CD4-positive, alpha-beta T cell treated with Interleukin-2 at 100 ng/mL for 4 hours (primary cell): ENCODE results near the gene TFAP2E.

Experiments used
- DNase-seq: peaks from one replicate; pipeline ENCODE4 v3.0.0-alpha.2; 2020; ENCODE audit warnings: low spot score

Gene TFAP2E

GRCh38 chr1:35573198-35574124 is at the start of gene TFAP2E:
Gene TFAP2E, plus strand, starts transcription at chr1:35573314. Its CDS starts 264 bp downstream, at chr1:35573578.
- no peak for DNase-seq

- no peak for DNase-seq
These were observed 49.0 kb upstream of the TFAP2E start for GRCh38 chr1:35524106-35524505.

- DNase-seq = no peak
These were observed 42.9 kb upstream of the TFAP2E start for GRCh38 chr1:35530168-35530567.

- DNase-seq = no peak
These were observed 42.2 kb upstream of the TFAP2E start for GRCh38 chr1:35530946-35531345.

GRCh38 chr1:35531368-35531767 is 41.7 kb upstream of the TFAP2E start:
- no peak for DNase-seq

- DNase-seq = no peak
These were observed 40.5 kb upstream of the TFAP2E start for GRCh38 chr1:35532497-35533223.

- DNase-seq = no peak
These were observed 39.5 kb upstream of the TFAP2E start for GRCh38 chr1:35533586-35533985.

- DNase-seq = no peak
These were observed 37.9 kb upstream of the TFAP2E start for GRCh38 chr1:35535243-35535642.

- no peak for DNase-seq
These were observed 36.5 kb upstream of the TFAP2E start for GRCh38 chr1:35536556-35537162.

- no peak for DNase-seq
These were observed 35.3 kb upstream of the TFAP2E start for GRCh38 chr1:35537806-35538205.

- peak; percentile 45 for DNase-seq
These were observed 33.9 kb upstream of the TFAP2E start for GRCh38 chr1:35539073-35539823.

- peak; percentile 28 for DNase-seq
These were observed 33.3 kb upstream of the TFAP2E start for GRCh38 chr1:35539824-35540261.

- DNase-seq = peak; percentile 70
These were observed 28.1 kb upstream of the TFAP2E start for GRCh38 chr1:35544976-35545375.

- no peak for DNase-seq
These were observed 26.5 kb upstream of the TFAP2E start for GRCh38 chr1:35546614-35547013.

GRCh38 chr1:35553851-35554250 is 19.3 kb upstream of the TFAP2E start:
- DNase-seq = no peak

- DNase-seq = no peak
These were observed 18.6 kb upstream of the TFAP2E start for GRCh38 chr1:35554266-35555211.

GRCh38 chr1:35555212-35555584 is 17.9 kb upstream of the TFAP2E start:
- DNase-seq = no peak

- no peak for DNase-seq
These were observed 17.3 kb upstream of the TFAP2E start for GRCh38 chr1:35555601-35556477.

- no peak for DNase-seq
These were observed 16.5 kb upstream of the TFAP2E start for GRCh38 chr1:35556484-35557117.
